Glomerular endothelial cell (primary cell): Measurements from ENCODE around the gene REXO2. TPM values are rescaled to one million over a fixed set of nuclear protein-coding genes. Genes with fewer than 3 reads are reported as not detected.

Source experiments
- total RNA-seq: library from RNA; depleted of rRNA; stranded (reverse); fragments of >200 nt; gene quantifications from 2 replicates; pipeline ENCODE4 v1.2.3, GENCODE V29; 2015

Gene REXO2
- total RNA-seq, 1 donor from 2014 or later, result 137 TPM

Other genes with a start within 250 kb of the REXO2 start
- gene NNMT, start 143.1 kb upstream of the REXO2 start, total RNA-seq, result 240 and 279 TPM in 2 replicates
- 3.5 and 7.1 TPM in 2 replicates for gene C11orf71, start 39.0 kb upstream of the REXO2 start, total RNA-seq
- gene RBM7, start 38.8 kb upstream of the REXO2 start, total RNA-seq, result 18.2 and 33.8 TPM in 2 replicates
- not detected in 2 replicates for gene NXPE1, start 120.4 kb downstream of the REXO2 start, total RNA-seq
- gene NXPE4, start 156.3 kb downstream of the REXO2 start, total RNA-seq, result not detected in 2 replicates
- not detected in 2 replicates for gene NXPE2, start 239.1 kb downstream of the REXO2 start, total RNA-seq